Nephron (organoid): ENCODE data around the gene KDM5B.

Experiments
- H3K27ac Mint-ChIP-seq, 3 experiments: 2 replicates each; pipeline ENCODE4 v1.8.0; 2020; ENCODE audit warnings: mixed read lengths in 3 of 3, mild to moderate bottlenecking in 2 of 3, moderate library complexity in 1 of 3
- H3K27me3 Mint-ChIP-seq: 2 replicates; pipeline ENCODE4 v1.8.0; 2021; ENCODE audit warnings: low read depth, mild to moderate bottlenecking, moderate library complexity, mixed read lengths
- H3K36me3 Mint-ChIP-seq: 2 replicates; pipeline ENCODE4 v1.8.0; 2020; ENCODE audit warnings: low read depth, mixed read lengths
- H3K4me1 Mint-ChIP-seq: 2 replicates; pipeline ENCODE4 v1.8.0; 2020; ENCODE audit warnings: mixed read lengths
- H3K4me3 Mint-ChIP-seq, 3 experiments: 2 replicates each; pipeline ENCODE4 v1.8.0; 2020; ENCODE audit warnings: mild to moderate bottlenecking in 3 of 3, mixed read lengths in 3 of 3, moderate library complexity in 2 of 3
- H3K9me3 Mint-ChIP-seq: 2 replicates; pipeline ENCODE4 v1.8.0; 2020; ENCODE audit warnings: mixed read lengths
- CTCF ChIP-seq, 3 experiments: fragments of 200-600 bp; sonication (generic); IDR thresholded peaks; one replicate each; pipeline ENCODE4 v1.5.0; 2021; ENCODE audit warnings: antibody characterized with exemption in 3 of 3; ENCODE audit not compliant: unreplicated experiment in 3 of 3

The KDM5B gene

GRCh38 chr1:202807926-202808757 is at the start of gene KDM5B:
KDM5B (minus strand) TSS chr1:202808421; CDS start chr1:202808305, 116 bp downstream.
- H3K36me3 Mint-ChIP-seq: no peaks in the 10 kb centered on the region
- H3K4me1 Mint-ChIP-seq: peaks cover 55% of the 10 kb centered on the region
- H3K27ac Mint-ChIP-seq: peak within 1 kb of the TSS; percentile 64 to 94 (median 83)
- no peak for TF ChIP-seq CTCF (IDR thresholded peaks at IDR 0.05; ENCODE audit: unreplicated experiment in 3 of 3)
- no peaks in the 10 kb centered on the region for H3K27me3 Mint-ChIP-seq
- H3K4me3 Mint-ChIP-seq: peak within 1 kb of the TSS; percentile 88 to 96 (median 93)
- no peaks in the 10 kb centered on the region for H3K9me3 Mint-ChIP-seq

DNA sequence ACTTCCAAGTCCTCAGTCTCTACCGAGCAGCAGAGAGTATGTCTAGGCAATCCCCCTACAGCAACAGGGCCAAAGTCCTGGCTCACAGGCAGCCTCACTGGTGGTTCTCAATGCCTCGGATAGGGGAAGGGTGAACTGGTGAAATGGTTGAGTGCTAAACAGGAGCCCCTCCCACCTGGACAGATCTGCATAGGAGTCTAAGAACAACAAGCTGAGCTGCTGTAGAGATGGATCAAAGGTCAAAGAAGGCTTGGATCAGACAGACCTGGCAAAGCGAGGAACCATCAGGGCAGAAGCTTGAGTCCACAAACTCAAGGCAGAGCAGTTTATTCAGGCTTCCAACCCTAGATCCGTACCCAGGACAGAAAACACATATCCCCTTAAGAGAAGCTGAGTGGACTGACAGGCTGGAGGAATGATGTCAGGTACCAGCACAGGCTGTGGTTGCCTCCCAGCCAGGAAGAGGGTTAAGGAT is 49.0 kb upstream of the KDM5B start:
- peak overlapping the region in 2 of 3 experiments; percentile 26 to 28 for H3K4me3 Mint-ChIP-seq
- H3K27me3 Mint-ChIP-seq: peaks cover 7% of the 10 kb centered on the region
- no peak for TF ChIP-seq CTCF (IDR thresholded peaks at IDR 0.05; ENCODE audit: unreplicated experiment in 3 of 3)
- H3K4me1 Mint-ChIP-seq: peaks cover 31% of the 10 kb centered on the region
- H3K27ac Mint-ChIP-seq: peak overlapping the region in 2 of 3 experiments; percentile 41 to 94
- H3K9me3 Mint-ChIP-seq: no peaks in the 10 kb centered on the region
- peaks cover 20% of the 10 kb centered on the region for H3K36me3 Mint-ChIP-seq

DNA sequence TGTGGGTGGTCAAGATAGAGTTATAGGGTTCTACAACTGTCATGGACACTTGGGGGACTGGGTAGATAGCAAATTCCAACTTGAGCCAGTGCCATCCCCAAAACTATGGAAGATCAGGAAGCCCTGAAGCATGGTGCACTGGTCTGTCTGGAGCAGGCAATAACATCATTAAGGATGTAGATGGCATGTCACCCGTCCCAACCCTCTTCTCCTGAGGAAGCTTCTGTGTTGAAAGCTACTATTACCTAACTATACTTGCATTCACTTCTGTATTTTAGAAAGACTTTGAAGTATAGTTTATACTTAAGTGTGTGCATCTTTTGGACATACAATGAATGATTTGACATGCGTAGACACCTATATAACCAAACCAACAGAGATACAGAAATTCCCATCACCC is 47.8 kb upstream of the KDM5B start:
- Mint-ChIP-seq H3K36me3 (peaks cover 20% of the 10 kb centered on the region), H3K4me3 (peak overlapping the region in 1 of 3 experiments; percentile 14), H3K27ac (no peak overlapping the region), H3K4me1 (peaks cover 24% of the 10 kb centered on the region), H3K27me3 (no peaks in the 10 kb centered on the region), H3K9me3 (no peaks in the 10 kb centered on the region)
- TF ChIP-seq CTCF (IDR thresholded peaks at IDR 0.05; ENCODE audit: unreplicated experiment in 3 of 3): no peak

DNA sequence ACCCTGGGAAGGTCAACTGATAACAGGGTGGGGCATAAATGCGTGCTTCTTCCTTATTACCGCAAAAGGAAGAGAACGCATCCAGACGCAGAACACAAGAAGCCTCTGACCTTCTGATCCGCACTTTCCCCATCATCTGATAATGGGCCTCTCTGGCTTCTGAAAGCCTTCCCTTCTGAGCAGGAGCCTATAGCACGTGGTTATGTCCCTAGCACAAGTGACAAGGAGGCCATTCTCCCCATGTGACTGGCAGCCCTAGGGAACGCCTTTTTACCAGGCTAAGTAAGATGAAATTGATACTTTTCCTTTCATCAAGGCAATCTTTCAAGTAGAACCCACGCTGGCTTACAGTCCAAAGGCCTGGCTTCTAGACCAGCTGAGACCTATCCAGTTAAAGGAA is 46.6 kb upstream of the KDM5B start:
- no peak for TF ChIP-seq CTCF (IDR thresholded peaks at IDR 0.05; ENCODE audit: unreplicated experiment in 3 of 3)
- no peak overlapping the region for H3K4me3 Mint-ChIP-seq
- H3K36me3 Mint-ChIP-seq: peaks cover 20% of the 10 kb centered on the region
- H3K27me3 Mint-ChIP-seq: no peaks in the 10 kb centered on the region
- peaks cover 22% of the 10 kb centered on the region for H3K4me1 Mint-ChIP-seq
- no peaks in the 10 kb centered on the region for H3K9me3 Mint-ChIP-seq
- no peak overlapping the region for H3K27ac Mint-ChIP-seq

- peak; percentile 27 to 47 (median 42) for TF ChIP-seq CTCF (IDR thresholded peaks at IDR 0.05; ENCODE audit: unreplicated experiment in 3 of 3)
- Mint-ChIP-seq H3K36me3 (peaks cover 14% of the 10 kb centered on the region), H3K27me3 (no peaks in the 10 kb centered on the region), H3K27ac (no peak overlapping the region), H3K9me3 (no peaks in the 10 kb centered on the region), H3K4me3 (no peak overlapping the region), H3K4me1 (peaks cover 4% of the 10 kb centered on the region)
Observed at GRCh38 chr1:202852163-202852904, 44.1 kb upstream of the KDM5B start.
